ENCODE results near the gene DMRTA2. TPM values are rescaled to one million over a fixed set of nuclear protein-coding genes. Genes with fewer than 3 reads are reported as not detected.

Gene DMRTA2
- total RNA-seq, 4 donors from 2014 or later = not detected

DNA sequence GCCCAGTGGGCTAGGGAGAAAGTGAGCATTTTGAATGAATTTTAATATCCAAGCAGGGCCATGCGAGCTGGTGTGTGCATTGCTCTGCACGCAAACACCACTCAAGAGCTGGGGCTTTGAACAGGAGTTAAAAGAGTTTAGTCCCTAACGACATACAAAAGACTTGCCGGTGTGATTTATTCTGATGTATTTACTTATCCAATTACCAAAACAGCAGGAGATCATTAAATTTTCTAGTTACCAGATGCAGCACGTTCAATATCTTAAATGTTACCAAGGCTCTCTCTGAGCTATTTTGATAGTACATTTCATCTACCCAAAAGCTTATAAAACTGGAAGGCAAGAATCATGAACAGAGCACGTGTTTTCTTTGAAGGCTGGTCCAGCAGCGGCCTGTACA, 30.0 kb upstream of the DMRTA2 start:
- no peaks in the 10 kb centered on the region for H3K4me1 ChIP-seq
- no peak overlapping the region for H3K4me3 ChIP-seq (replicated peaks in 1 of 3)
- TF ChIP-seq, protein P1, sequence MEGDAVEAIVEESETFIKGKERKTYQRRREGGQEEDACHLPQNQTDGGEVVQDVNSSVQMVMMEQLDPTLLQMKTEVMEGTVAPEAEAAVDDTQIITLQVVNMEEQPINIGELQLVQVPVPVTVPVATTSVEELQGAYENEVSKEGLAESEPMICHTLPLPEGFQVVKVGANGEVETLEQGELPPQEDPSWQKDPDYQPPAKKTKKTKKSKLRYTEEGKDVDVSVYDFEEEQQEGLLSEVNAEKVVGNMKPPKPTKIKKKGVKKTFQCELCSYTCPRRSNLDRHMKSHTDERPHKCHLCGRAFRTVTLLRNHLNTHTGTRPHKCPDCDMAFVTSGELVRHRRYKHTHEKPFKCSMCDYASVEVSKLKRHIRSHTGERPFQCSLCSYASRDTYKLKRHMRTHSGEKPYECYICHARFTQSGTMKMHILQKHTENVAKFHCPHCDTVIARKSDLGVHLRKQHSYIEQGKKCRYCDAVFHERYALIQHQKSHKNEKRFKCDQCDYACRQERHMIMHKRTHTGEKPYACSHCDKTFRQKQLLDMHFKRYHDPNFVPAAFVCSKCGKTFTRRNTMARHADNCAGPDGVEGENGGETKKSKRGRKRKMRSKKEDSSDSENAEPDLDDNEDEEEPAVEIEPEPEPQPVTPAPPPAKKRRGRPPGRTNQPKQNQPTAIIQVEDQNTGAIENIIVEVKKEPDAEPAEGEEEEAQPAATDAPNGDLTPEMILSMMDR (IDR thresholded peaks at IDR 0.05) = no peak
- no peak for TF ChIP-seq POLR2A (IDR thresholded peaks at IDR 0.05)
- no peak for DNase-seq
- no peaks in the 10 kb centered on the region for H3K9me3 ChIP-seq
- H3K36me3 ChIP-seq = no peaks in the 10 kb centered on the region
- WGBS, 2 donors = 80% methylated on average over 7 of the region's 7 CpGs
- no peak overlapping the region for H3K27ac ChIP-seq
- intact Hi-C loops (cut with DNase I) = no loop called here
- no peaks in the 10 kb centered on the region for H3K27me3 ChIP-seq

DNA sequence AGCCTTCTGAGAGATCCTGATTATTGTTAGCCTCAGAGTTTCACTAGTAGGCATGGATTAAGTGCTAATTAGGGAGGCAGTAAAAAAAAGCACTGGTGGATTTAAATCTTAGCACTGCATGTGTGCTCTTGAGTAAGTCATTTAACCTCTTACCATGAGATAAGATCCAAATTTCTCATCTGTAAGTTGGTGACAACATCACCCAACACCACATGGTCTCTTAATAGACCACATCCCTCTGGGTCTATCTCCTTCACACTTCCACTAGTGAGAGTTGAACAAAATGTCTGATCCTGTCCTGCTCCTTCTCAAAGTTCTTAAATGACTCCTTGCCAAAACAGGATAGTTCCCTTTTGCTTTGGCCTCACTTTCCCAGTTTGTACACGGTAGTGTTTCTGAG, 29.5 kb upstream of the DMRTA2 start:
- Histone ChIP-seq H3K4me3 (replicated peaks in 1 of 3) (no peak overlapping the region), H3K9me3 (no peaks in the 10 kb centered on the region), H3K4me1 (no peaks in the 10 kb centered on the region), H3K27me3 (no peaks in the 10 kb centered on the region), H3K36me3 (no peaks in the 10 kb centered on the region), H3K27ac (no peak overlapping the region)
- intact Hi-C loops (cut with DNase I) = no loop called here
- no peak for DNase-seq
- TF ChIP-seq POLR2A (IDR thresholded peaks at IDR 0.05) = no peak
- TF ChIP-seq, protein P1 (IDR thresholded peaks at IDR 0.05) = no peak
- 93 to 98% methylated on average over 1 of the region's 1 CpG for WGBS, 2 donors

DNA sequence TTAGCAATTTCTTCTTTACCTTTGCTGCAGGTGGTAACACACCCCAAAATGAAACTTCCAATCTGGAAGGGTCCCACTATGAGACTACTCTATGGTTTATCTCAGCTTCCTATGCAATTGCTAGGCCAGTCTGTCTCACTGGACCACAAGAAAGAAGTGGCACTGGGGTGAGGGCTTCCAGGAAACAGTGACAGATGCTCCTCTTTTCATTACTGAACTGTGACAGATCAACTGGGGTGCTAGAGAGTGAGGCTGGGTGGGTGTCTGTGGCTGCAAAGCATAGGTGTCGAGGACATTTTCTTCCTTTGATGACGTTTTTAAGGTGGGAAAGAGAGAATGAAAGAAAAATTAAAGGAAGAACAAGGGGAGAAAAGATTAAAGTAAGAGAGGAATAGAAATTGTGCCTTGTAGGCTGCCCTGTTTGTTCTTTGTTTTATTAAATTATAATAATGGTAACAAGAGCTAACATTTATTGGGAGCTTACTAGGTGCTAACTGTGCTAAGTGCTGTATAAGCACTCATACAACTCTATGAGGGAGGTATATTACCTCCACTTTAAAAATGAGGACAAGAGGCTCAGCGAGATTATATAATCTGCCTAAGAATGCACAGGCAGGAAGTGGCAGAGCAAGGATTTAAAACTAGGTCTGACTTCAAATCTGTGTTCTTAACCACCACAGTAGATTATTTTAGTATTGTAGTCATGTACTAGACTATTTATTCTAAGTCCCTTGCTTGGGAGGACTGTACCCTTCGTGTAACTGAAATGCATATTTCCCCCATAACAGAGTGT, 27.8 kb upstream of the DMRTA2 start:
- no peaks in the 10 kb centered on the region for H3K36me3 ChIP-seq
- no peak overlapping the region for H3K27ac ChIP-seq
- intact Hi-C loops (cut with DNase I) = no loop called here
- 90 to 93% methylated on average over 4 of the region's 4 CpGs for WGBS, 2 donors
- H3K4me3 ChIP-seq (replicated peaks in 1 of 3) = no peak overlapping the region
- TF ChIP-seq, protein P1 (IDR thresholded peaks at IDR 0.05) = no peak
- TF ChIP-seq POLR2A (IDR thresholded peaks at IDR 0.05) = no peak
- H3K27me3 ChIP-seq = no peaks in the 10 kb centered on the region
- no peaks in the 10 kb centered on the region for H3K9me3 ChIP-seq
- H3K4me1 ChIP-seq = no peaks in the 10 kb centered on the region
- DNase-seq = no peak

DNA sequence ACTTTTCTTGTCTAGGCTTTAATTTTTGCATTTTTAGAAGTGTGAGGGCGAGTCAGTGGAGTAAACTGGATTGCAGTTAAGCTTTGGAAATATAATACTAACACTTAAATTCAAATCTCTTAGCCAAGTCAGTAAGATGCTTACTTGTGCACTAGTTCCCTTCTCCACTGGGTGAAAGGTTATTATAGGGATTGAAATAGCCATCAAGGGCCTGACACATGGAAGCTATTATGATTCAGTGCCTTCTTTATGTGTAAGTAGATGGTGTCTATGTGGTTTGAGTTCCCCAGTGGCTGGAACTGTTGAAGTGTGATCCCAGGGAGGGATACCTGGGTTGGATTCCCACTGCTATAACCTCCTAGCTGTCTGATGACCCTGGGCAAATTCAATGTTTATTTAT, 24.7 kb upstream of the DMRTA2 start:
- H3K27me3 ChIP-seq = no peaks in the 10 kb centered on the region
- intact Hi-C loops (cut with DNase I) = no loop called here
- H3K36me3 ChIP-seq = no peaks in the 10 kb centered on the region
- no peaks in the 10 kb centered on the region for H3K4me1 ChIP-seq
- H3K27ac ChIP-seq = no peak overlapping the region
- 95% methylated on average over 1 of the region's 1 CpG for WGBS, 2 donors
- TF ChIP-seq, protein P1 (IDR thresholded peaks at IDR 0.05) = no peak
- no peak for TF ChIP-seq POLR2A (IDR thresholded peaks at IDR 0.05)
- H3K4me3 ChIP-seq (replicated peaks in 1 of 3) = no peak overlapping the region
- H3K9me3 ChIP-seq = no peaks in the 10 kb centered on the region
- DNase-seq = no peak

DNA sequence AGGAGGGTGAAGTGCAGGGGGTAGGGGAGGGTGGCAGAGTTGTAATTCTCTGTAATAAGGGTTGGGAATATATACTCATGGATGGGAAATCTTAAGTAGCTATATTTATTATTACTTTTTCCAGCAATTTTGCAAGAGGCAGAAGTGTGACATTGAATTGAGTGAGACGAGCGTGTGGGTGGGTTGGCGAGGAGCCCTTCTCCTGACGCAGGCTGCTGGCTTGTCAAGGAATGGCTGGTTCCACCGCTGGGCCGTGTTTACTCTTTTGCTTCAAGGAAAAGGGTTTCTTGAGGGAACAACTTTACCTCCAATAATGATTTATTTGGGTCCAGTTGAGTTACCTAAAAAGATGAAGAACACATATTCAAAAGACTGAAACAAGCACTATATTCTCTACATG, 17.9 kb upstream of the DMRTA2 start:
- intact Hi-C loops (cut with DNase I) = no loop called here
- WGBS, 2 donors = 91 to 98% methylated on average over 6 of the region's 6 CpGs
- no peaks in the 10 kb centered on the region for H3K27me3 ChIP-seq
- no peak overlapping the region for H3K4me3 ChIP-seq (replicated peaks in 1 of 3)
- peaks cover 5 to 8% of the 10 kb centered on the region in 2 donors for H3K36me3 ChIP-seq
- DNase-seq = no peak
- H3K27ac ChIP-seq = no peak overlapping the region
- H3K4me1 ChIP-seq = no peaks in the 10 kb centered on the region
- TF ChIP-seq POLR2A (IDR thresholded peaks at IDR 0.05) = no peak
- TF ChIP-seq, protein P1 (IDR thresholded peaks at IDR 0.05) = no peak
- no peaks in the 10 kb centered on the region for H3K9me3 ChIP-seq

Data from thyroid gland (tissue), 4 donors.